Measurements from ENCODE around the gene RORC.

The RORC gene

DNA sequence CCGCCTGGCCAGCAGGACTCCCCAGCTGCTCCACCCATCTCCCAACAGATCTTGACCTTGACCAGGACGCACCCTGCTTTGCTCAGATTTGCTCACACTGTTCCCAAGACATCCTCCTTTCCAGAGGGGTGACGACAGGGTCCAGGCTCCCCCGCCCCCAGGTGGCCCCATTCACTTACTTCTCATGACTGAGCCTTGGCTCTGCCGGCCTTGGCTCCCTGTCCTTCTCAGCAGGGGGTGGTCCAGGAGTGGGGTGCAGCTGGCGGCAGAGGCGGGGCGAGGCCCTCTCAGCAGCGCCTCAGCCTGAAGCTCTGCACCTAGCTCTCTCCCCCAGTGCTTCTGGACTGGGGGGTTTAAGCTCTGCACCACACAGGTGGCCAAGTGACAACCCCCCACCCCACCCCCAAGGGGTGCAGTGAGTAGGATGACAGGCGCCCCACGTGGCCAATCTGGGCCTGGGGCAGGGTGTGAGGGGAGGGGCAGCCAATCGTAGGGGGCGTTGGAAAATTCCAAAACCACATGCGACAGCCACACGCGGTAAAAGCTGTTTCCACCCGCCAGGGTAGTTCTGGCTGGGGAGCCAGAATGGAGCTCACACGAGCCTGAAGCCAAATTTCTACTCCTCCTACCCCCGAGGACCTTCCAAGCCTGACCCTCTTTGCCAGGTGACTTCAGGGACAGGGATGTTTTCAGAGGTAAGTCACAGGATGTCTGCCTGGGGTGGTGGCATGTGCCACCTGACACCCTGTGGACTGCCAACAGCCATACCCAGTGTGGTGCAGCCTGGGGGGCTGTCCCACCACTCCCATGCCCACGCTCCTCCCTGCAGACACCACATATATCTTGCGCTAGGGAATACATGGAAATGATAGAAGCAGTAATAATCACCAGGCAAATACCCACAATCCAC is 5.6 kb downstream of the RORC start:
- no peak for DNase-seq

DNA sequence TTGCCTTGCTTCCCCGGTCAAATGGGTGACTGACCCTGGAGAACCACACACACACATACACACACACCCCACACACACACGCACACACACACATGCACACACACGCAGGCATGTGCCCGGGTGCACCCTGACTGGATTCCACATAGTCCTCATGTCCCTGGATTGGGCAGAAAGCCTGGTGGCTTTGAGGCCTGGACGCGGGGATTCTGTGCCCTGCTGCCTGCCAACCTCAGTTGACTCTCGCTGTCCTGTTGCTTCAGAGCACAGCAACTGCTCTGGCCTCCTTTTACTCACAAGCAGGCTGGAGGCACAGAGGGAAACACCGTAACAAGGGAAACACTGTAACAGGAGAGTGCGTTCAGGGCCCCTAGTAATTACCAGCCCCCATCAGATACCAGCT is 6.4 kb downstream of the RORC start:
- DNase-seq, result no peak

DNA sequence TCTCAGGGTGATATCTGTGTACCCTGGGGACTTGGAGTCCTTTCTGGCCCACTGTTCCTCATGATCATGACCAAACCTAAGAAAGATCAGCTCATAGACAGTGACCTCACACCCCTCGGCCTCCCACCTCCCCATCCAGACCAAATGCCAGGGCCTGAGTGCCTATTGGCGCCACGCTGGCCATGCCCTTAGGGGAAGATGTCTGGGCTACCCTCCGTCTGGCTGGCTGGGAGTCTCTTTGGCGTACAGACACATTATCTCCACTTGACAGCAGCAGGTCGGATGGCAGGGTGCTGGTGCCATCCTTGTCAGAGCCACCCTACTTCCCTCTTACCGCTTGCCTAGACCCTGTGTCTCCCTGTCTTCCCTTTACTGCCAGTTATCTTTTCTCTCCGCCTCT is 8.4 kb downstream of the RORC start:
- DNase-seq, result no peak

DNA sequence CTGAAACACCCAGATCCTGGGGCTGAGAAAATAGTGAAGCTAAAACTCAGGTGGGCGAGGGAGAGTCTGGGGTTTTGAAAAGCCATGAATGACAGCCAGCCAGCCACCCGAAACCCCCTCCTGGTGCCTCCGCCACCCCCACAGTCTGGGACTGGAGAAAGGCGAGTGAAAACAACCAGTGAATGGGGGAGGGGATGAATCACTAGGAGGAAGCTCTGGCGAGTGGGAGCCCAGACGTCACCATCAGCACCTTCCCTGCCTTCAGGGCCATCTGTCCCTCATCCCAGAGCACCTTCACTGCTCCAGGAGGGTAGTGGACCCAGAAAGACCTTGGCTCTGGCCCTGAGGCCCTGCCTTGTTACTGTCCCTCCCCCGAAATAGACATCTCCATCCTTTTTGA is 9.2 kb downstream of the RORC start:
- no peak for DNase-seq

DNA sequence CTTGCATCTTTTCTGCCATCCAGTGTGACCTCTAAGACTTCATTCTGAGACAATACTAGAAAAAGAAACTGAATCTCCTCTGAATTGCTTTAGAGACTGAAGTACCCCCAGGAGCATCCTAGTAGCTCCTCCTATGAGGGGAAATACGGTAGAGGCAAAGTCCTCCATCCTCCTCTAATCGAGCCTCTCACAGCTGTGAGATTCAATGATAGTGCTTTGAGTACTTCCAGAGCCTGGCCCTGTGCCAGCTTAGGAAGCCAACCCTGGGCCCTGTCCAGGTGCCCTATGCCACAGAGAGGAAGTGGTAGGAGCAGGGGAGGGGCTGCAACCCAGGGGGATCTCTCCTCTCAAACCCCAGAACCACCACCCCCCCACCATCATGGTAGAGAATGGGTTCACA is 10.7 kb downstream of the RORC start:
- DNase-seq, result no peak

DNA sequence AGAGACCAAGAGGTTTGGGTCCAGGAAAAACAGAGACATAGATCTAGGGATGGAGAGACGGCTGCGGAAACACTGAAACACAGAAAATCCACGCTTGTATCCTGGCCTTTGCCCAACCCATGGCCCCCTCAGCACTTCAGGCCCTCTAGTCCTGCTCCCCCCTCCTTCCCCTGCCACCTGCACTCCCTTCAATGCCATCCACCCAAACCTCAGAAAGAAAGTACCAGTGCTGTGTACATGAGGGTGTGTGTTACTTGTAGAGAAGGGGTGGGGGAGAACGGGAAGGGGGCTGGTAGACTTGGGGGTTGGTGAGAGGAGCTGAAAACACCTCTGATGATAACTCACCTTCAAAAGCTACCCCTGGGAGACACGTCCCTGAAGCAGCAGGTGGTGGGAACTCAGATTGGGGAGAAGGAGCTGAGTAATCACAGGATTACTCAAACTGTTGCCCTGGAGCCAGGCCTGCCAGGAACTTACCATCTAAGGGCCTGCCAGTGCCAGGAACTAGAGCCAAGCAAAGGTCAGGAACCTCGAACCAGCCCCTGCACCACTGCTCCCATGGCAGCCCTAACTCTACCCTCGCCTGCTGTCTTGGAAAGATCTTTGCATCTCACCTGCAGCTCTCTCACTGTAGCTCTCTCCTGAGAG is 11.5 kb downstream of the RORC start:
- DNase-seq, result no peak

DNA sequence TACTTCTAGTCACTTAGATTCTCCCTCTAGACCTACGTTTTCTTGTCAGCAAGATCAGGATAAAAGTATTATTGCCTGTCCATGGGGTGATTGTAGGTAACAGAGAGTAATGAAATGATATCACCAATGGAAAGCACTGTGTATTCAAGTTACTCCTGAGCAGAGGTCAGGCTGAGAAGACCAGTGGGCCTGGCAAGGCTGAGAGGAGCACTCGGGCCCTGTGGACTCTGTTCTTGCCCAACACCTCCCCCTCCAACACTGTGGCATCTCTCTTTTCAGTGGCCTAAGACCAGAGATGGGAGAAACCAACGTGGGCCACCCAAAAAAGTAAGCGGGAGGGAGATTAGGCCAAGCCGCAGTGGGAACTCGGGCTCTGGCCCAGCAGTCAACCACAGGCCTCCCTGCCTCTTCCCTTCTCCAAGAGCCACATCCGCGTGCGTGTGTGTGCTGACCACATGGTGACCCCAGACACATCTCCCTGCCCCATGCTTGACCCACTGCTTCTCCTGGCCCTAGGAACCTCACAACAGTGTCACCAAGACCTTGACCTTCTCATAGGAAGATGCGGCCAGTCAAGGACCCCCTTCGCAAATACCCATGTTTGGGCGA is 12.3 kb downstream of the RORC start:
- DNase-seq, result no peak

DNA sequence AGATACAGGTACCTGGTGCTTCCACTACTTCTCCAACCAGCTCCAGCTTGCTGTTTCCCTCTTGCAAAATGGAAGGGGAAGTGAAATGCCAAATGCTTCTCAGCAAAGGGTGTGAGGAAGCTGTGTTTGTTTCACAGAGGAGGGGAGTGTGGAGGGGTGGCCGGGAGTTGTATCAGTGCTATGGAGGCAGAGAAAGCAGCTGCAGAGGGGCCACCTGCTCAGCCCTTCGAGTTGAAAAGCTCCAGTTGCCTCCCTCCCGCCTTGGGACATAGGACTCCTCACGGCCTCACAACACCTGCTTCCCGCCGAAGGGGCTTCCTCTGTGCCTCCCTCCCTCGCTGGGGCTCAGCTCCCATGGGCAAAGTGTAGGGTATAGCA is 14.3 kb downstream of the RORC start:
- no peak for DNase-seq

DNA sequence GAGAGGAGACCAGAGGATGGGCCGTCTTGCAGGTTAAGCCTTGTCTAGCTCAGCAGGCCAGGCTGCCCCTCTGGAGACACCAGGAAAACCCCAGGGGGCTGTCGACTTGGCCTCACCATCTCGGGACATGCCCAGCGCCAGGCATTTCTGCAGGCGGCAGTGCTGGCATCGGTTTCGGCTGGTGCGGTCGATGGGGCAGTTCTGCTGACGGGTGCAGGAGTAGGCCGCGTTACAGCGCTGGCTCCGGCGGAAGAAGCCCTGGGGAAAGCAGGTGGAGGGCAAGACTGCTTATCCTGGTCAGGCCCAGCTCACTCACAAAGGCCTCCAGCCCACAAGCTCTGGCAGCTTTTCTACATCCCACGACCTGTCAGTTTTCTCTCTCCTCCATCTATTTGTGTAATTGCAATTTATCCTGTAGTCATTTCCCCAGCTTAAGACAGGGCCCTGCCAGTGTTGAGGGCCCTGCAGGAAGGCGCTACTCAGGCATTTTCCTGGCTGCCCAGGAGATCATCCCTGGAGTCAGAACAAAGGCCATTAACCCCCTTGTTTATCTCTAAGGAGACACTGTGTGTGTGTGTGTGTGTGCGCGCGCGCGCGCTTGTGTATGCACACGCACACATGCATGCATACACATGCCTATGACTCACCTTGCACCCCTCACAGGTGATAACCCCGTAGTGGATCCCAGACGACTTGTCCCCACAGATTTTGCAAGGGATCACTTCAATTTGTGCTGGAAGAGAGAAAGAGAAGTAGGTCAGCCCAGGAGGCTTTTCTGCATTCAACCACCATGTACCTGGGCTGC is 14.9 kb downstream of the RORC start:
- DNase-seq, result no peak

DNA sequence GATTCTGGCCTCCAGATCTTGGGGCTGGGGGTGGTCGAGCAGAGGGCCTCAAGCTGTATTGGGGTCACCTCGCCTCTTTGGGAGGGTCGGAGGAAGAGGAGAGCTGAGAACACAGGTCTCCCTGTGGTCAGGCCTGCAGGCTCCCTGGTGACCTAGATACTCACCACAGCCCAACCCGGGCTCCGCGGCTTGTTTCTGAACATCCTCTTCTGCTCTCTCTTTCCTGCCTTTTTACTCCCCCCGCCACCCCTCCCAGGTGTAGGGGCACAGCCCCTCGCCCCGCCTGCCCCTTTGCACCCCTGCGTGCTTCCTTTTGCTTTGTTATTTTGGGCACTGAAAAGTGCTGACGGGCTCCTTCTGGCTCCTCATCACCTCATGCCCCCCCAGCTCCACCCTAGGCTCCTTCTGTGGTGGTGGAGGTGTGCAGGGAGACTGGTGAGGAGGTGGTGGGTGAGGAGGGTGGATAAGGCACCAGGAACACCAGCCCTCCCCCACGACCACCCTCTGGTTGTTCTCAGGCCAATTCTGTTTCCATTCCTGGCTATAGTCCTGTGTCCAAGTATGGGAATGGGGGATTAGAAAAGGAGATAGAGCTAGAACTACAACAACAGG is 15.8 kb downstream of the RORC start:
- DNase-seq, result no peak

DNA sequence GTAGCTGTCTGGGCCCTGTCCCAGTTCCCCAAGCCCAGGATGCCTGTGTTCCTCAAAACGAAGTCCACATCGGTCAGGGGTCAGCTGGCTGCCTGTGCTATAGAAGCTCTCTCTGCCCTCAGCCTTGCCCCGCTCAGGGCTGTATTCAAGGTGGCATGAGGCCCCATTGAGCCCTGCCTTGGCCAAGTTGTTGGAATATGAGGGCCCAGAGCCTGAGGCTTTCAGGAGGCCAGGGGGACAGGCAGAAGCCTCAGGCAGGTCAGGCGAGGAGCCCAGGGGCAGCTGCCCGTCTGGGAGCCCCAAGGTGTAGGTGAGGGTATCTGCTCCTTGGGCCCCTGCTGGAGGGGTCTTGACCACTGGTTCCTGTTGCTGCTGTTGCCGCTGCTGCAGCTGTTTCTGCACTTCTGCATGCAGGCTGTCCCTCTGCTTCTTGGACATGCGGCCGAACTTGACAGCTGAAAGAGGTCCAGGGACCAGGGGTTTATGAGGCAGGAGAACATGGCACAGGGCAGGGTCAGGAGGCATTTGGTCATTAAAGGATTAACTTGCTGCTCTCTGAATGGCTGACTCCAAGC is 16.5 kb downstream of the RORC start:
- no peak for DNase-seq

DNA sequence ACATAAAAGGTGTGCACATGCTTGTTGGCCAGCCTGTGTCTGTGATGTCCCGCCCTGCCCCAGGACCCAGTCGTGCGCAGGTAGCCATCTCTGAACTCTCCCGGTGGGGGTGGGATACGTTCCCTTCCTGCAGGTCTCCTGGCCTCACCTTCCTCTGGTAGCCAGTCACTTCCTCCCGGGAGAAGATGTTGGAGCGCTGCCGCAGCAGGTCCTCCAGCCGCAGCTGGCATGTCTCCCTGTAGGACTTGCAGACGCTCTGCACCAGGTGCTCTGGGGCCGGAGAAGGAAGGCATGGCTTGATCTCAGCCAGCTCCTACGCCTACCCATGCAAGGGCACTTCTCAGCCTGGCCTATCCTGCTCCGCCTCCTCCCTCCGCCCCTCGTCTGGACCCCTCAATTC is 17.2 kb downstream of the RORC start:
- no peak for DNase-seq

DNA sequence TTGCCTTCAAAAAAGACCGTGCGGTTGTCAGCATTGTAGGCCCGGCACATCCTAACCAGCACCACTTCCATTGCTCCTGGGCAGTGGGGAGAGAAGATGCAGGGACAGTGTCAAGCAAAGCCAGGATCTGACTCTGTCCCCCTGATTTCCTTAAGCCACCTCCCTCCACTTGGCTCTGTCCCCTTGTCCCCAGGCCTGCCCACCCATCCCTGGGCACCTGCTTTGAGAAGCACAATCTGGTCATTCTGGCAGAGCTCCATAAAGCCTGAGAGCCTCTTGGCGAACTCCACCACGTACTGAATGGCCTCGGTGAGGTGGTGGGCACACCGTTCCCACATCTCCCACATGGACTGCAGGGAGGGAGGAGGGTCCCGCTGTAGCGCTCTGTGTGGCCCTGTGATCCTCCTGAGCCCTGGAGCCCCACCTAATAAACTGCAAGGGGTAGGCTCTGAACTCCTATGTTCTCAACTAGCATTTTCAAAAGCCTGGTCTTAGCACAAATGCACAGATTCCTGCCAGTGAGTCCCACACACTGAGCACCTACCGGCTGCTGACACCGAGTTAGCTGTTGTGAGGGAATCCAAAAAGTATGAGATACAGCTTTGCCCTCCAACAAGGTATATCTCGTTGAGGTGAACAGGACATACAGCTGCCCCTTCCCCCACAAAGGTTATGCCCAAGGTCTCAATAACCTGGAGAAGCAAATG is 18.2 kb downstream of the RORC start:
- no peak for DNase-seq

DNA sequence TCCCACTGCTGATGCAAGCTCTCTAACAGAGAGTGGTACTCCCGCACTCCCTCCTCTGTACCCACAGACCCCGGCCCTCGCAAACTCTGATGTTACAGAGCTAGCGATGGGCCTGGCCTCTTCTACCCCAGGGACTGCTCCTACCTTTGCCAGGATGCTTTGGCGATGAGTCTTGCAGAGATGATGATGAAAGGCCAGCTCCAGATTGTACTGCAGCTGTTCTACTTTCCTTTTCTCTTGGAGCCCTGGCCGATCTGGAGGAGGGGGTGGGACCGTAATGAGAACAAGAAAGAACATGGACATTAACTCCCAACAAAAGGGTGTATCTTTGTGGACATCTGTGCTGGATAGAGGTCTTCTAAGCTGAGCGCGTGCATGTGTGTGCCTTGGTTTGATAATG is 20.4 kb downstream of the RORC start:
- no peak for DNase-seq

DNA sequence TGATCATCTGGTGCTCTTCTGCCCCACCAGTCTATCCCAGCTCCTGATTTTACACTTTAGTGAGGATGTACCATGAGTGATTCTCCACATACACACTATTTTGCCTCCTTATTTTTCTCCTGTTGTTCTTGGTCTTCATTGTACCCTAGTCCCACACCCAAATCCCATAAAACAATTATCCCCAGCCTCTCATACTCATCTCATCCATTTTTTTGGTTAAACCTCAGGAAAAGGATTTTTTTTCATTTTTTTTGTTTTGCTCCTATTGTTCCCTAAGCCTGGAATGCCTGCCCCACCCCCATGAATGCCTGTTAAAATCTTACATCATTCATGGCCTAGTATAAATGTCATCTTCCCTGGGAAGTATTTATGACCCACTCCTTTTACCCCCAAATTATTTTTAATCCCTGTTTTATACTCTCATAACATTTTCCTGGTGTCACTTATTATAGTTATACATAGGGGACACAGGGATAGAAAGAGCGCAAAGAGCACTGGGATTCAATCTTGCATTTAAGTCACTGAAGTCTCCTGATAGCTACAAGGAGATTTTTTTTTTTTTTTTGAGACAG is 21.5 kb downstream of the RORC start:
- DNase-seq, result no peak

DNA sequence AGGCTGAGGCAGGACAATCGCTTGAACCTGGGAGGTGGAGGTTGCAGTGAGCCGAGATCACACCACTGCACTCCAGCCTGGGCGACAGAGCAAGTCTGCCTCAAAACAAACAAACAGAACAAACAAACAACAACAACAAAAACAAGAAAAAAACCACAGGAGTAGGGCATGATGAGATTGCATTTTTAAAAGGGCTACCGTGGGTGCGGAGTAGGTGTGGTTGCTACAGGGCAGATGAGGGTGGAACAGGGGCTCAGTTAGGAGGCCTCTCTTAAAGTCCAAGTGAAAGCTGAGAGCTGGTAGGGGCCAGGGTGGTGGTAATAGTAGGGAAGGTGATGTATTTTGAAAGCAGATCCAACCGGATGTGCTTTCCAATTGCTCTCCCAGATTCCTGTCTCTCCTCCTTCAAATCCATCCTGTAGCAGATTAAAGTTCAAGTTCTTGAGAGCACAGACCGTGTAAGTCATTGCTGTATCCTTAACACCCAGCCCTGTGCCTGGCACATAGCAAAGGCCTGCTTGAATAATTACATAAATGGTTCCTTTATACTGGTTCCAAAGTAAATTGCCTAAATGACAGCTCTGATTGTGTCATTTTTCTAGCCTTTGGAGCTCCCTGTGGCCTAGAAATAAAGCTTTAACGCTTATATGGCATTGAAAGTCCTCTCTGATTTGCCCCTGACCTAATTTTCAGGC is 22.2 kb downstream of the RORC start:
- no peak for DNase-seq

DNA sequence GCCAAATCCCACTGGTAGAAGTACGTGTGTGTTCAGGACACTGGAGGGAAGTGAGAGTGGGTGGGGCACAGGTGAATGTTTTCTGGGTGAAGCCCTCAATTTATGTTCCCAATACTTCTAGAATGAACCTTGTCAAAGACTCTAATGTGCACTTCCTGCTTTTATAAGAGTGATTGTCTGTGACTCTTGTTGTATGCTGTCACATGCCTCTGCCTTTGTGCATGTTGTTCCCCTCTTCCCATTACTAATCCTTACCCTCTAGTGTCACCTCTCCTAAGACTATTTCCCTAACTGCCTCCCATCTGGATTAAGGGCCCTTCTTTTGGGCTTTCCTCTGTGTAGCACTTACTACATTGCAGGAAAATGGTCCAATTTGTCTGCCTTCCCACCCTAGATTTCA is 23.8 kb downstream of the RORC start:
- DNase-seq, result no peak

DNA sequence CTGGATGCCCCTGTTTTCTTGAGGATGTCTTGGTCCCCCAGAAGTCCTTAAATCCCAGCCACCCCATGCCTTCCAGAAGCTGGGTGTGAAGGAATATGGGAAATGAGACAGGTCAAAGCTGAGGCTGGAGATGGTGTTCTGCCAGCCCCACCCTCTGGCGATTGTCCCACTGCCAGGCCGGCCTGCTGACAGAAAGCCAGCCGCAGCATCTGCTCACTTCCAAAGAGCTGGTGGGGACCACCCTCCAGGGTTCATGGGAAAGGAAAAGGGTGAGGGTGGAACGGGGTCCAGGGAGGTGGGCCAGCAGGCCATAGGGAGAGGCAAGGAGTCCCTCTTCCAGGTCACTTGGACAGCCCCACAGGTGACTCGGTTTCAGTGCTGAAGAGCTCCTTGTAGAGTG is 24.5 kb downstream of the RORC start:
- DNase-seq, result no peak

DNA sequence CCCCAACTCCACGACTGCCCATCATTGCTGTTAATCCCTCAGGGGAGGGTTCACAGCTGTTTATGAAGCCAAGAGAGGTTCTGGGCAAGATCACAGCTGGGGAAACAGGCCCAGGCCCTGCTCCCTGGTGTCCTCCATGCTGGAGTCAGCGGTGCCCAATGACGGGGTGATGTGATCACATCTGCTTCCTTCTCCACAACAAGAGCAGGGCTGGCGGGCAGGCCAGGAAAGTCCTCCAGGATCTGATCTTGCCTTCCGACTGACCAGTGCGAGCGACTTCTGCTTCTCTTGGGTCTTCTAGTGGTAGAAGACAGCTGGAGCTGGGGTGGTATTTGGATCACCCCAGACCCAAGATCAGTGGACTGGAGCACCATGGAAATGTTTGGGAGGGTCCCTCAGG is 25.4 kb downstream of the RORC start:
- DNase-seq, result no peak

DNA sequence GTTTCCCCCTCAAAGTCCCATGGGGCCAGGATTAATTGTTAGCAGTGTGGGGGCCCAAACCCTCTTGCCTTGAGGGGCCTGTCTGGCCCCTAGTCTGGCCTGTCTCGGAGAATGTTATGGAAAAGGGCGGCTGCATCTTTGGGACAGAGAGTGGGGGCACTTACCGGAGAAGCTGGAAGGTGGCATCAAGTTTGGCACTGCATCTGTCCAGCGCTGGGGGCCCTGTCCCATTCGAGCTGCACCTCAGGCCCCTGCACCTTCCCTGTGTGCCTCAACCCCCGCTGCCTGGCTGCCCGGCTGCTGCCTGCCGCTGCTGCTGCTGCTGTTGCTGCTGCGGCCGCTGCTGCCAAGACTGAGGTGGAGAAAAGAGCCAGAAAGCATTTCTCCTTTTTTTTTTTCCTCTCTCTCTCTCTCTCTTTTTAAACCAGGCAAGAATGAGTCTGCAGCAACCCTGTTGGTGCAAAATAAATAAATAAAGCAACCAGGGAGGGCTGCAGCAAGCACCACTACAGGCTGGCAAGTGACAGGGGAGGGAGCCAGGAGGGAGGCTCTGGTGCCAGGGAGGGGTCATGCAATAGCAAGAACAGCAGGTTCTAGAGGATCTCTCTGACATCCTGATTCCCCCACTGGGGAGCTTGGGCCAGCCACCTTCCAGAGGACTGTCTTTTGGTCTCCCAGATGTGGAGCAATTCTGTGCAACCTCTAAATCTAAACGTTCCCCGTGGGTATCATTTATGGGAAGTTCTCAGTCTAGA is 26.4 kb downstream of the RORC start, which contains the start of gene LINGO4:
Gene LINGO4, minus strand, starts transcription at position 354 of the 755 bp plus-strand sequence. CDS start 2,715 bp downstream, outside the sequence.
- DNase-seq, result no peak
